ENCODE measurements around the gene CTSS. TPM values are rescaled to one million over a fixed set of nuclear protein-coding genes. Genes with fewer than 3 reads are reported as not detected.

CTSS gene
- total RNA-seq, 1 donor from 2014 or later: 4.4 TPM

DNA sequence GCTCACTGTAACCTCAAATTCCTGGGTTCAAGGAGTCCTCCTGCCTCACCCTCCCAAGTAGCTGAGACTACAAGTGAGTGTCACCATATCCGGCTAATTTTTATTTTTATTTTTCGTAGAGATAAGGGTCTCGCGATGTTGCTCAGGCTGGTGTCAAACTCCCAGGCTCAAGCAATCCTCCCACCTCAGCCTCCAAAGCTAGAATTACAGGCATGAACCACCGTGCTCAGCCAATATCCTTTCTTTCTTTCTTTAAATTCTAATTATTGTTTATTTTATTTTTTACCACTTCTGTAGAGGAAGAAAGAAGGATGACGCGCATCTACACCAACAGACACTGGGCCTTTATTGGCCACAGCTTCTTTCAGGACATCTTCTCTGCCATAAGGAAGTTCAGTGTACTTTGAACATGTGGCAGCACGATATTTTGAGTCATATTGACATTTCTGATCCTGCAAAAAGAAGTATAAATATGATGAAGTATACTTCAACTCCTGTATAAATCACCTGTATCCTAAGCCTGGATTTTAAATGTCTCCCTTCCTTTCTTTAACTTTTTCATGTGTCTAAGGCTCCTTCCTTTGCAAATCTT lies 15.8 kb downstream of the CTSS start:
- no peak for DNase-seq (ENCODE audit: extremely low spot score, unreplicated experiment)
- Mint-ChIP-seq H3K4me3 (ENCODE audit: unreplicated experiment) (no peak overlapping the region), H3K27me3 (ENCODE audit: unreplicated experiment) (no peaks in the 10 kb centered on the region), H3K4me1 (ENCODE audit: unreplicated experiment) (peaks cover 2% of the 10 kb centered on the region), H3K27ac (ENCODE audit: unreplicated experiment) (no peak overlapping the region), H3K9me3 (ENCODE audit: unreplicated experiment) (no peaks in the 10 kb centered on the region), H3K36me3 (ENCODE audit: unreplicated experiment) (no peaks in the 10 kb centered on the region)
- TF ChIP-seq, protein P1, sequence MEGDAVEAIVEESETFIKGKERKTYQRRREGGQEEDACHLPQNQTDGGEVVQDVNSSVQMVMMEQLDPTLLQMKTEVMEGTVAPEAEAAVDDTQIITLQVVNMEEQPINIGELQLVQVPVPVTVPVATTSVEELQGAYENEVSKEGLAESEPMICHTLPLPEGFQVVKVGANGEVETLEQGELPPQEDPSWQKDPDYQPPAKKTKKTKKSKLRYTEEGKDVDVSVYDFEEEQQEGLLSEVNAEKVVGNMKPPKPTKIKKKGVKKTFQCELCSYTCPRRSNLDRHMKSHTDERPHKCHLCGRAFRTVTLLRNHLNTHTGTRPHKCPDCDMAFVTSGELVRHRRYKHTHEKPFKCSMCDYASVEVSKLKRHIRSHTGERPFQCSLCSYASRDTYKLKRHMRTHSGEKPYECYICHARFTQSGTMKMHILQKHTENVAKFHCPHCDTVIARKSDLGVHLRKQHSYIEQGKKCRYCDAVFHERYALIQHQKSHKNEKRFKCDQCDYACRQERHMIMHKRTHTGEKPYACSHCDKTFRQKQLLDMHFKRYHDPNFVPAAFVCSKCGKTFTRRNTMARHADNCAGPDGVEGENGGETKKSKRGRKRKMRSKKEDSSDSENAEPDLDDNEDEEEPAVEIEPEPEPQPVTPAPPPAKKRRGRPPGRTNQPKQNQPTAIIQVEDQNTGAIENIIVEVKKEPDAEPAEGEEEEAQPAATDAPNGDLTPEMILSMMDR (IDR thresholded peaks at IDR 0.05): no peak

DNA sequence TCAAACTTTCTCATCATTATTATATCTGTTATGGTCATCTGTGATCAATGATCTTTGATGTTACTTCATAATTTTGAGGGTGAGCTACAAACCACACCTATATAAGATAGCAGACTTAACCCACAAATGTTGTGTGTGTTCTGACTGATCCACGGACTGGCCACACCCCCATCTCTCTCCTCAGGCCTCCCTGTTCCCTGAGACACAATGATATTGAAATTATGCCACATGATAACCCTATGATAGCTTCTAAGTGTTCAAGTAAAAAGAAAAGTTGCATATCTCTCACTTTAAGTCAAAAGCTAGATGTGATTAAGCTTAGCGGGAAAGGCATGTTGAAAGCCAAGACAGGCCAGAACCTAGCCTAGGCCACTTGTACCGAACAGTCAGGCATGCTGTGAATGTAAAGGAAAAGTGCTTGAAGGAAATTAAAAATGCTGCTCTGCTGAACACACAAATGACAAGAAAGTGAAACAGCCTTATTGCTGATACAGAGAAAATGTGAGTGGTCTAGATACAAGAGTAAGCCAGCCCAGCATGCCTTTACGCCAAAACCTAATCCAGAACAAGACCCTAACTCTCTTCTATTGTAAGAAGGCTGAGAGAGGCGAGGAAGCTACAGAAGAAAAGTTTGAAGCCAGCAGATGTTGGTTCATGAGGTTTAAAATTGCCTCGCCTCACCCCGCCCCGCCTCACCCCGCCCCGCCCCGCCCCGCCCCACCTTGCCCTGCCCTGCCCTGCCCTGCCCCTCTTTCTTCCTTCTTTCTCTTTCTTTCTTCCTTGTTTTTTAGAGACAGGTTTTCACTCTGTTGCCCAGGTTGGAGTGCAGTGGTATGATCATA lies 16.5 kb downstream of the CTSS start:
- H3K9me3 Mint-ChIP-seq (ENCODE audit: unreplicated experiment): no peaks in the 10 kb centered on the region

DNA sequence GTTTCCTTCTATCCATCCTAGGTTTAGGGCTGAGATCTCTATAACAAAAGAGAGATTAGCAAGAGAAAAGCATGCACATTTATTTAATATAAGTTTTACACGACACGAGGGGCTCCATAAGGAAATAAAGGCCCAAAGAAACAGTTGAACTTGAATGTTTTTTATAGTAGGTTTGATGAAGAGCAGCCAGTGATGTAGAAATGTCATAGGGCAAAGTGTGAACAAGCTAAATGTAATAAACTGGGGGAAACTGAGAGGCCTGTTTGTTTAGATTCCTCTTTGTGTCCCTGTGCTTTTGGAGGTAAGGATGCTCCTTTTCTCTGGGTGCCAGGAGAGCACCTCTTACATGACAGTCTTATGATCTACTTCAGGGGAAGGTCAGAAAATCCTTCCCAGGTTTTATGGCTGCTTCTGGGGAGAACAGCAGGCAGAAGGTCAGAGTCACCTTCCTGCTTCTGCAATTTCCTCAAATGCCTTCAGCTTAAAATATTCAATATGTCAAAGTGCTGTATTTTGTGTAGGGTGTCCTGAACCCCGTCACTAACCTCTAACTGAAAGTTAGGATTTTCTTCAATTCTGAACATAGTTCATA lies 35.4 kb downstream of the CTSS start:
- no peaks in the 10 kb centered on the region for H3K27me3 Mint-ChIP-seq (ENCODE audit: unreplicated experiment)
- H3K4me1 Mint-ChIP-seq (ENCODE audit: unreplicated experiment): no peaks in the 10 kb centered on the region
- no peak overlapping the region for H3K4me3 Mint-ChIP-seq (ENCODE audit: unreplicated experiment)
- H3K36me3 Mint-ChIP-seq (ENCODE audit: unreplicated experiment): no peaks in the 10 kb centered on the region
- no peak for DNase-seq (ENCODE audit: extremely low spot score, unreplicated experiment)
- H3K27ac Mint-ChIP-seq (ENCODE audit: unreplicated experiment): no peak overlapping the region
- TF ChIP-seq, protein P1 (IDR thresholded peaks at IDR 0.05): no peak
- H3K9me3 Mint-ChIP-seq (ENCODE audit: unreplicated experiment): no peaks in the 10 kb centered on the region

More for the DNA sequence above, 16.5 kb downstream of the CTSS start:
- no peak for DNase-seq (ENCODE audit: extremely low spot score, unreplicated experiment)
- no peak overlapping the region for H3K4me3 Mint-ChIP-seq (ENCODE audit: unreplicated experiment)
- H3K4me1 Mint-ChIP-seq (ENCODE audit: unreplicated experiment): peaks cover 2% of the 10 kb centered on the region
- H3K36me3 Mint-ChIP-seq (ENCODE audit: unreplicated experiment): no peaks in the 10 kb centered on the region
- TF ChIP-seq, protein P1 (IDR thresholded peaks at IDR 0.05): no peak
- no peaks in the 10 kb centered on the region for H3K27me3 Mint-ChIP-seq (ENCODE audit: unreplicated experiment)
- H3K27ac Mint-ChIP-seq (ENCODE audit: unreplicated experiment): no peak overlapping the region

DNA sequence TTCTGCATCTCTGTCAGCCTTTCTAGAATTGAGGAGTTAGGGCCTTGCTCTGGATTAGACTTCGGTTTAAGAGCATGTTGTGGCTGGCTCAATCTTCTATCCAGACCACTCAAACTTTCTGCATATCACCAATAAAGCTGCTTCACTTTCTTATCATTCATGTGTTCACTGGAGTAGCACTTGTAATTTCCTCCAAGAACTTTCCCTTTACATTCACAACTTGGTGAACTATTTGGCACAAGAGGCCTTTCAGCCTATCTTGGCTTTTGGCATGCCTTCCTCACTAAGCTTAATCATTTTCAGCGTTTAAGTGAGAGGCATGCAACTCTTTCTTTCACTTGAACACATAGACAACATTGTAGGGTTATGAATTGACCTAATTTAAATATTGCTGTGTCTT lies 41.2 kb downstream of the CTSS start:
- no peaks in the 10 kb centered on the region for H3K36me3 Mint-ChIP-seq (ENCODE audit: unreplicated experiment)
- no peak for DNase-seq (ENCODE audit: extremely low spot score, unreplicated experiment)
- no peak overlapping the region for H3K4me3 Mint-ChIP-seq (ENCODE audit: unreplicated experiment)
- H3K4me1 Mint-ChIP-seq (ENCODE audit: unreplicated experiment): no peaks in the 10 kb centered on the region
- TF ChIP-seq, protein P1 (IDR thresholded peaks at IDR 0.05): no peak
- peaks cover 4% of the 10 kb centered on the region for H3K9me3 Mint-ChIP-seq (ENCODE audit: unreplicated experiment)
- no peak overlapping the region for H3K27ac Mint-ChIP-seq (ENCODE audit: unreplicated experiment)
- peaks cover 7% of the 10 kb centered on the region for H3K27me3 Mint-ChIP-seq (ENCODE audit: unreplicated experiment)

DNA sequence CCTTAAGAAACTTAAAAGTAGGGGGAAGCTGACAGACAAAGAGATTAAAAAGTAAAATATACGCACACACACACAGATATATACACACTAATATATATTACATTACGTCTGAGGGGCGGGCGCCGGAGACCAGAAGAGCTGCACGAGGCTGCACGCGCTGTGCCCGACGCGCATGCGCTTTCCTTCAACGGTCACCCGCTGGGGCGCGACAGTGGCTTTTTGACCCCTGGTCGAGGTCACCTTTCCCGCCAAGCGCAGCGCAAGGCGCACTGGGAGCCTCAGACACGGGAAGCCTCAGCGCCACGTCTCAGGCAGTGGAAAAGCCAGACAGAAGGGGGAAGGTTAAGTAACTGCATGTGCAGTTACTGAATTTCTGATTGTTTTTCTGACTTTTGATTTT lies 44.9 kb downstream of the CTSS start, which contains the start of gene HORMAD1:
TSS of gene HORMAD1 (minus strand) at position 193 of the 400 bp plus-strand sequence. CDS start 1,390 bp downstream, outside the sequence.
- Mint-ChIP-seq H3K9me3 (ENCODE audit: unreplicated experiment) (peaks cover 4% of the 10 kb centered on the region), H3K4me1 (ENCODE audit: unreplicated experiment) (no peaks in the 10 kb centered on the region), H3K36me3 (ENCODE audit: unreplicated experiment) (no peaks in the 10 kb centered on the region), H3K27ac (ENCODE audit: unreplicated experiment) (no peak within 1 kb of the TSS), H3K27me3 (ENCODE audit: unreplicated experiment) (peaks cover 7% of the 10 kb centered on the region), H3K4me3 (ENCODE audit: unreplicated experiment) (no peak within 1 kb of the TSS)
- TF ChIP-seq, protein P1 (IDR thresholded peaks at IDR 0.05): no peak
- no peak for DNase-seq (ENCODE audit: extremely low spot score, unreplicated experiment)

Data from osteocyte (in vitro differentiated cells).